CD4-positive, alpha-beta T cell treated with Interleukin-10 for 1 hour (primary cell): Measurements from ENCODE around the gene CST9.

ENCODE experiments used
- DNase-seq: peaks from one replicate; pipeline ENCODE4 v3.0.0-alpha.2; 2020

CST9 gene

GRCh38 chr20:23605867-23606651 lies at the start of gene CST9:
CST9 (minus strand) TSS chr20:23605917; CDS start chr20:23605864, 53 bp downstream.
- DNase-seq, result no peak

GRCh38 chr20:23654717-23655116 lies 49.0 kb upstream of the CST9 start:
- no peak for DNase-seq

- DNase-seq, result no peak
These were observed 48.3 kb upstream of the CST9 start for GRCh38 chr20:23654000-23654399.

GRCh38 chr20:23653400-23653938 lies 47.8 kb upstream of the CST9 start:
- no peak for DNase-seq

- DNase-seq, result no peak
These were observed 47.2 kb upstream of the CST9 start for GRCh38 chr20:23652926-23653325.

- DNase-seq, result no peak
These were observed 46.7 kb upstream of the CST9 start for GRCh38 chr20:23652371-23652770.

- no peak for DNase-seq
These were observed 45.4 kb upstream of the CST9 start for GRCh38 chr20:23651117-23651516.

GRCh38 chr20:23649830-23650417 lies 44.2 kb upstream of the CST9 start:
- no peak for DNase-seq

GRCh38 chr20:23649242-23649641 lies 43.5 kb upstream of the CST9 start:
- DNase-seq, result no peak

GRCh38 chr20:23647346-23647745 lies 41.6 kb upstream of the CST9 start:
- DNase-seq, result no peak

GRCh38 chr20:23646106-23646873 lies 40.6 kb upstream of the CST9 start:
- no peak for DNase-seq

GRCh38 chr20:23645575-23645974 lies 39.9 kb upstream of the CST9 start:
- DNase-seq, result no peak

GRCh38 chr20:23644164-23644563 lies 38.4 kb upstream of the CST9 start:
- no peak for DNase-seq

GRCh38 chr20:23643659-23644058 lies 37.9 kb upstream of the CST9 start:
- DNase-seq, result no peak

- DNase-seq, result no peak
These were observed 36.4 kb upstream of the CST9 start for GRCh38 chr20:23641936-23642751.

GRCh38 chr20:23640671-23641667 lies 35.3 kb upstream of the CST9 start:
- DNase-seq, result no peak

- DNase-seq, result no peak
These were observed 34.4 kb upstream of the CST9 start for GRCh38 chr20:23640018-23640601.

GRCh38 chr20:23639490-23639958 lies 33.8 kb upstream of the CST9 start:
- no peak for DNase-seq

- DNase-seq, result no peak
These were observed 32.6 kb upstream of the CST9 start for GRCh38 chr20:23638309-23638708.

GRCh38 chr20:23637282-23638221 lies 31.8 kb upstream of the CST9 start, which contains the start of gene CST3:
CST3 (minus strand) TSS chr20:23637955; CDS start chr20:23637862, 93 bp downstream.
- DNase-seq, result peak; percentile 2
